ENCODE results near the gene ARL6IP4. TPM values are rescaled to one million over a fixed set of nuclear protein-coding genes. Genes with fewer than 3 reads are reported as not detected.

Gene ARL6IP4
- total RNA-seq, 1 experiment from 2014 or later, result 132 TPM

GRCh38 chr12:122969676-122970075 lies 10.8 kb upstream of the ARL6IP4 start:
- Mint-ChIP-seq H3K27me3 (ENCODE audit: low read depth) (peaks cover 14% of the 10 kb centered on the region), H3K9me3 (no peaks in the 10 kb centered on the region), H3K36me3 (ENCODE audit: insufficient read depth in 1 of 3, low read depth in 3 of 3) (no peaks in the 10 kb centered on the region), H3K4me3 (no peak overlapping the region), H3K4me1 (peaks cover 10 to 13% of the 10 kb centered on the region in 2 experiments), H3K27ac (no peak overlapping the region)
- H2BK15ac ChIP-seq (ENCODE audit: low read depth, low read length), result no peak overlapping the region
- no peak overlapping the region for H2BK120ac ChIP-seq (ENCODE audit: low read depth, low read length, poor library complexity, severe bottlenecking)
- no peak overlapping the region for H3K27ac ChIP-seq (ENCODE audit: insufficient read length, low read depth, low read length)
- no peak overlapping the region for H3K14ac ChIP-seq (ENCODE audit: insufficient read depth, low read length)
- no peak overlapping the region for H4K91ac ChIP-seq (ENCODE audit: insufficient read length, low read depth, low read length)
- H4K20me1 ChIP-seq (ENCODE audit: control insufficient read depth, insufficient read depth, insufficient read length), result no peaks in the 10 kb centered on the region
- H2AK5ac ChIP-seq (ENCODE audit: insufficient read length, low read length), result no peak overlapping the region
- H4K8ac ChIP-seq (replicated peaks; ENCODE audit: insufficient read length, low read depth, low read length), result no peak overlapping the region
- WGBS (ENCODE audit: extremely low coverage, insufficient read length, low lambda C conversion rate), result no CpG with 5 or more reads among the region's 4 CpGs
- H3K23me2 ChIP-seq (ENCODE audit: insufficient read length, low read depth, low read length, poor library complexity, severe bottlenecking), result peaks cover 6% of the 10 kb centered on the region
- no peak for DNase-seq
- H3K27me3 ChIP-seq (ENCODE audit: insufficient read depth, low read length), result no peaks in the 10 kb centered on the region
- no peak overlapping the region for H3K23ac ChIP-seq (ENCODE audit: insufficient read length, low read depth, low read length)
- H2BK5ac ChIP-seq (ENCODE audit: insufficient read length, low read length), result no peak overlapping the region
- H3K9me3 ChIP-seq (ENCODE audit: control insufficient read depth, low read depth, low read length), result no peaks in the 10 kb centered on the region
- H3K9ac ChIP-seq (ENCODE audit: extremely low read depth, insufficient read length, low read length), result no peak overlapping the region
- no peaks in the 10 kb centered on the region for H3K4me1 ChIP-seq (ENCODE audit: insufficient read depth, low read length)
- H2BK20ac ChIP-seq (ENCODE audit: low read depth, low read length, poor library complexity, severe bottlenecking), result no peak overlapping the region
- no peaks in the 10 kb centered on the region for H3K79me1 ChIP-seq (ENCODE audit: insufficient read depth, low read depth, low read length, poor library complexity, severe bottlenecking)
- no peak overlapping the region for H3K4me2 ChIP-seq (ENCODE audit: insufficient read depth, insufficient read length, low read length)
- no peak overlapping the region for H2BK12ac ChIP-seq (ENCODE audit: insufficient read length, low read depth, low read length)
- no peaks in the 10 kb centered on the region for H3K79me2 ChIP-seq (ENCODE audit: insufficient read depth, low read length)
- H3K18ac ChIP-seq (ENCODE audit: insufficient read length, low read depth, low read length), result no peak overlapping the region
- H3T11ph ChIP-seq (ENCODE audit: low read length), result no peak overlapping the region
- H4K5ac ChIP-seq (ENCODE audit: insufficient read length, low read depth, low read length), result no peak overlapping the region
- TF ChIP-seq CTCF (conservative IDR thresholded peaks at IDR 0.05), result no peak
- no peak overlapping the region for H3K56ac ChIP-seq (ENCODE audit: insufficient read length, low read depth, low read length)
- H2AFZ ChIP-seq (ENCODE audit: low read length), result no peak overlapping the region
- no peak overlapping the region for H3K4ac ChIP-seq (ENCODE audit: low read depth, low read length)
